Measurements from ENCODE around the gene BAZ2B. TPM values are rescaled to one million over a fixed set of nuclear protein-coding genes. Genes with fewer than 3 reads are reported as not detected.

The BAZ2B gene
- total and polyA plus RNA-seq, 2 donors (not counting 3 experiments of a cell fraction or from before 2014, with no cell fraction given), result 22.1 to 73.8 TPM

DNA sequence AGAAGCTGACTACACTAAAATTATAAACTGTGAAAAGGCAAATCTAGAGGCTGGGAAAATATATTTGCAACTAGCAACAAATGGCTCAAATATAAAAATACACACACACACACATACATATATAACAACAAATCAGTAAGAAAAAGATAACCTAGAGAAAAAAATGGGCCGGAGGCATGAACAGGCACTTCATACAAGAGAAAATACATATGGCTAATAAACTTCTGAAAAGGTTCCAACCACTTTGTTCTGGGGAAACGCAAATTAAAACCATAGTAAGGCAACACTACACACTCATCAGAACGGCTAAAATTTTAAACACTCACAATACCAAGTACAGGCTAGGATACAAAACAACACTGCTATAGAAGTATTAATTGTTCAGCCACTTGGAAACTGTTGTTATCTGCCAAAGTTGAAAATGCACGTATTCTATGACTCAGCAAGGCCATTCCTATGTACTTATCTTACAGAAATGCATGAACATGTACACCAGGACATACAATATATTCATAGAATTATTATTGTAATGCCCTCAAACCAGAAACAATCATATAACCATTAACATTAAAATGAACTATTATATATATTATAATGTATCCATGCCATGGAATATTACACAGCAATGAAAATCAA lies 345.5 kb downstream of the BAZ2B start:
- Histone ChIP-seq H4K20me1 (replicated peaks; ENCODE audit: control insufficient read depth, extremely low read depth, insufficient read depth, low read length) (no peaks in the 10 kb centered on the region), H3K4me1 (ENCODE audit: control insufficient read depth, extremely low read depth, insufficient read depth, low read length) (peaks cover 7% of the 10 kb centered on the region), H3K27ac (ENCODE audit: insufficient read depth, low read depth, low read length) (no peak overlapping the region), H3K27me3 (ENCODE audit: control insufficient read depth in 2 of 2, insufficient read depth in 2 of 2, low read length in 2 of 2) (no peaks in the 10 kb centered on the region), H3K9ac (replicated peaks; ENCODE audit: extremely low read depth, insufficient read depth, low read length) (no peak overlapping the region), H3K9me3 (replicated peaks; ENCODE audit: control insufficient read depth, insufficient read depth, low read length) (no peaks in the 10 kb centered on the region), H3K4me3 (replicated peaks in 1 of 3; ENCODE audit: insufficient read depth in 1 of 3, low read depth in 1 of 3, low read length in 3 of 3) (no peak overlapping the region), H3K79me2 (ENCODE audit: control insufficient read depth, insufficient read depth, low read length) (no peaks in the 10 kb centered on the region), H3K9me1 (replicated peaks; ENCODE audit: control insufficient read depth, extremely low read depth, insufficient read depth, low read length) (no peaks in the 10 kb centered on the region), H3K36me3 (ENCODE audit: control insufficient read depth in 2 of 2, extremely low read depth in 1 of 2, insufficient read depth in 2 of 2, low read length in 2 of 2) (no peaks in the 10 kb centered on the region), H3K4me2 (ENCODE audit: insufficient read depth, low read length) (no peak overlapping the region), H2AFZ (ENCODE audit: low read depth, low read length) (no peak overlapping the region)
- POLR2A ChIA-PET, result no interaction called here
- TF ChIP-seq EZH2 (IDR thresholded peaks at IDR 0.05; ENCODE audit: borderline replicate concordance, low read depth, low read length, severe bottlenecking) (no peak), POLR2A (IDR thresholded peaks at IDR 0.05; ENCODE audit: low read depth, low read length) (no peak), FOS (IDR thresholded peaks at IDR 0.05; ENCODE audit: borderline replicate concordance, insufficient read depth, low read length) (no peak)
- TF ChIP-seq, protein P1, sequence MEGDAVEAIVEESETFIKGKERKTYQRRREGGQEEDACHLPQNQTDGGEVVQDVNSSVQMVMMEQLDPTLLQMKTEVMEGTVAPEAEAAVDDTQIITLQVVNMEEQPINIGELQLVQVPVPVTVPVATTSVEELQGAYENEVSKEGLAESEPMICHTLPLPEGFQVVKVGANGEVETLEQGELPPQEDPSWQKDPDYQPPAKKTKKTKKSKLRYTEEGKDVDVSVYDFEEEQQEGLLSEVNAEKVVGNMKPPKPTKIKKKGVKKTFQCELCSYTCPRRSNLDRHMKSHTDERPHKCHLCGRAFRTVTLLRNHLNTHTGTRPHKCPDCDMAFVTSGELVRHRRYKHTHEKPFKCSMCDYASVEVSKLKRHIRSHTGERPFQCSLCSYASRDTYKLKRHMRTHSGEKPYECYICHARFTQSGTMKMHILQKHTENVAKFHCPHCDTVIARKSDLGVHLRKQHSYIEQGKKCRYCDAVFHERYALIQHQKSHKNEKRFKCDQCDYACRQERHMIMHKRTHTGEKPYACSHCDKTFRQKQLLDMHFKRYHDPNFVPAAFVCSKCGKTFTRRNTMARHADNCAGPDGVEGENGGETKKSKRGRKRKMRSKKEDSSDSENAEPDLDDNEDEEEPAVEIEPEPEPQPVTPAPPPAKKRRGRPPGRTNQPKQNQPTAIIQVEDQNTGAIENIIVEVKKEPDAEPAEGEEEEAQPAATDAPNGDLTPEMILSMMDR (IDR thresholded peaks at IDR 0.05; ENCODE audit: extremely low read depth in 1 of 2, insufficient read depth in 1 of 2, low read depth in 1 of 2, low read length in 2 of 2), result no peak
- CTCF ChIA-PET, result interaction anchor here (1.0 to 2.1 kb wide), 3 partner anchors 13 to 21 kb away, joined by 3 to 12 read pairs (median 3); no protein-coding TSS in a partner anchor
- intact Hi-C loops (cut with micrococcal nuclease), result no loop called here
- DNase-seq (ENCODE audit: low read depth, low spot score) (no peak), FAIRE-seq (no peak)
- BruUV-seq (replicated peaks), result no TSS peak
- dilution Hi-C loops (cut with MboI; ENCODE audit: extremely low pct_ligation_motif_present, low sequenced_read_pairs), result no loop called here

Small RNAs within 50 kb of the gene (small RNA-seq; reads per million reads assigned to genes)
- not detected for gene RF00019 (ENCODE audit: insufficient read depth, insufficient read length, low read depth, low replicate concordance)

Other genes starting within 250 kb of the BAZ2B start
- 82.0 and 93.9 TPM in 2 replicates for gene MARCHF7, start 96.0 kb upstream of the BAZ2B start, total RNA-seq
- gene MARCHF7, start 96.0 kb upstream of the BAZ2B start, polyA plus RNA-seq, result 15.3 and 21.2 TPM in 2 replicates
- 10.6 and 11.5 TPM in 2 replicates for gene CD302, start 181.7 kb upstream of the BAZ2B start, total RNA-seq
- 9.0 and 10.4 TPM in 2 replicates for gene CD302, start 181.7 kb upstream of the BAZ2B start, polyA plus RNA-seq

All from endothelial cell of umbilical vein (primary cell).